Psoas muscle (tissue), 8 donors: Measurements from ENCODE around the gene CYP26C1. TPM values are rescaled to one million over a fixed set of nuclear protein-coding genes. Genes with fewer than 3 reads are reported as not detected.

Experiments used
- ATAC-seq, 4 donors: fragments of 200-7000 bp; cut with Tn5 transposase; one replicate each; pipeline ENCODE4 v1.9.1; 2020; ENCODE audit warnings: moderate library complexity in 3 of 4, mild to moderate bottlenecking in 2 of 4
- DNase-seq, 2 donors: peaks; one replicate each; pipeline ENCODE4 v3.0.0-alpha.2; 2020
- H3K27ac ChIP-seq: fragments of 200-600 bp; one replicate; pipeline ENCODE4 v1.8.0; 2022
- H3K27me3 ChIP-seq, 3 donors: fragments of 200-600 bp in 1 of 3; one replicate each; pipeline versions ENCODE4 v1.6.1 to v1.8.0; 2013 to 2022; ENCODE audit warnings: low read length in 2 of 3, mild to moderate bottlenecking in 2 of 3, moderate library complexity in 1 of 3; ENCODE audit not compliant: insufficient read depth in 3 of 3
- H3K36me3 ChIP-seq, 2 donors: fragments of 200-600 bp in 1 of 2; one replicate each; pipeline versions ENCODE4 v1.6.1 to v1.8.0; 2013 to 2022; ENCODE audit warnings: low read depth in 1 of 2, mild to moderate bottlenecking in 1 of 2, moderate library complexity in 1 of 2; ENCODE audit not compliant: insufficient read depth in 1 of 2
- H3K4me1 ChIP-seq: fragments of 200-600 bp; one replicate; pipeline ENCODE4 v1.8.0; 2022
- H3K4me3 ChIP-seq: fragments of 200-600 bp; one replicate; pipeline ENCODE4 v1.8.0; 2022; ENCODE audit warnings: mild to moderate bottlenecking
- H3K9me3 ChIP-seq: fragments of 200-600 bp; one replicate; pipeline ENCODE4 v1.8.0; 2022
- WGBS, 3 donors: extraction: QIAGEN DNeasy Blood & Tissue Kit; methylation state at CpG; one replicate each; pipeline versions ENCODE4 v1.1.6 to v1.1.7; 2013; 5-methylcytosine and 5-hydroxymethylcytosine counted together
- intact Hi-C, 2 donors: fragments of 100-400 bp; cut with DNase I; formaldehyde crosslinking; loops; one replicate each; pipeline versions ENCODE4 v1.11.0 to v1.14.2; 2022
- polyA plus RNA-seq, 3 donors: library from polyadenylated mRNA; stranded (reverse); fragments of 200-250 nt; gene quantifications; one replicate each; pipeline ENCODE4 v1.2.3, GENCODE V29; 2013
- total RNA-seq, 4 donors: library from RNA; stranded (reverse); fragmentation: NEBNext Ultra II Directional in 2 of 4; extraction: Animal tissue kit (Norgen Biotek cat#: 25700) in 2 of 4; gene quantifications; one replicate each; pipeline versions ENCODE4 v1.2.1 to v1.2.4, GENCODE V29; 2021 to 2023
- TF ChIP-seq, protein P1 (sequence below): fragments of 200-600 bp; IDR thresholded peaks from one replicate; pipeline ENCODE4 v1.8.0; 2022; ENCODE audit warnings: antibody characterized with exemption
- donor health status: healthy with polysubstance abuse.
- donor health status: DM: no; HTN: no; CAD: no; lungs with moderate emphysema.
- donor health status: Bipolar disorder and iron deficiency.
- donor health status: healthy.
- donor health status: DM: yes; HTN: yes; CAD: no.
- donor health status: DM: no; HTN: no; CAD: no.
- donor health status: DM: no; HTN: no; CAD: no.
- donor health status: DM: yes; HTN: yes; CAD: no.

Gene CYP26C1
- total and polyA plus RNA-seq, 7 donors, result 0.01 to 0.06 (median 0.03) TPM; not detected in 4

DNA sequence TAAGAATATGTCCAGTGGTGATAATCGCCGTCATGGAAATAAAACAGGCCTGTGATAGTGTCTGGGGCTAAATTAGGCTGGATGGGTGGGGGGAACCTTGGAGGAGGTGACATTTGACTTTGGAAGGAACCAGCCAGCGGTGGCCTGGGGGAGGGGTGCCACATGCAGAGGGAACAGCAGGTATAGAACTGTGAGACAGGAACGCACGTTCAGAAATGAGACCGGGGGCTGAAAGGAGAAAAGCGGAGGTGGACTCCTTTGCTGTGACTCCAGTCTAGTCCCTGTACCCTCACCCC lies 10.5 kb downstream of the CYP26C1 start:
- 73 to 74% (median 73%) methylated on average over 7 of the region's 7 CpGs for WGBS, 3 donors
- no peak overlapping the region for H3K4me3 ChIP-seq
- no peaks in the 10 kb centered on the region for H3K9me3 ChIP-seq
- peaks cover 0 to 92% (median 32%) of the 10 kb centered on the region in 3 donors for H3K27me3 ChIP-seq
- intact Hi-C loops, result no loop called here
- H3K27ac ChIP-seq, result no peak overlapping the region
- TF ChIP-seq, protein P1, sequence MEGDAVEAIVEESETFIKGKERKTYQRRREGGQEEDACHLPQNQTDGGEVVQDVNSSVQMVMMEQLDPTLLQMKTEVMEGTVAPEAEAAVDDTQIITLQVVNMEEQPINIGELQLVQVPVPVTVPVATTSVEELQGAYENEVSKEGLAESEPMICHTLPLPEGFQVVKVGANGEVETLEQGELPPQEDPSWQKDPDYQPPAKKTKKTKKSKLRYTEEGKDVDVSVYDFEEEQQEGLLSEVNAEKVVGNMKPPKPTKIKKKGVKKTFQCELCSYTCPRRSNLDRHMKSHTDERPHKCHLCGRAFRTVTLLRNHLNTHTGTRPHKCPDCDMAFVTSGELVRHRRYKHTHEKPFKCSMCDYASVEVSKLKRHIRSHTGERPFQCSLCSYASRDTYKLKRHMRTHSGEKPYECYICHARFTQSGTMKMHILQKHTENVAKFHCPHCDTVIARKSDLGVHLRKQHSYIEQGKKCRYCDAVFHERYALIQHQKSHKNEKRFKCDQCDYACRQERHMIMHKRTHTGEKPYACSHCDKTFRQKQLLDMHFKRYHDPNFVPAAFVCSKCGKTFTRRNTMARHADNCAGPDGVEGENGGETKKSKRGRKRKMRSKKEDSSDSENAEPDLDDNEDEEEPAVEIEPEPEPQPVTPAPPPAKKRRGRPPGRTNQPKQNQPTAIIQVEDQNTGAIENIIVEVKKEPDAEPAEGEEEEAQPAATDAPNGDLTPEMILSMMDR, result no peak
- no peaks in the 10 kb centered on the region for H3K36me3 ChIP-seq
- DNase-seq (no peak), ATAC-seq (no peak)
- peaks cover 21% of the 10 kb centered on the region for H3K4me1 ChIP-seq

DNA sequence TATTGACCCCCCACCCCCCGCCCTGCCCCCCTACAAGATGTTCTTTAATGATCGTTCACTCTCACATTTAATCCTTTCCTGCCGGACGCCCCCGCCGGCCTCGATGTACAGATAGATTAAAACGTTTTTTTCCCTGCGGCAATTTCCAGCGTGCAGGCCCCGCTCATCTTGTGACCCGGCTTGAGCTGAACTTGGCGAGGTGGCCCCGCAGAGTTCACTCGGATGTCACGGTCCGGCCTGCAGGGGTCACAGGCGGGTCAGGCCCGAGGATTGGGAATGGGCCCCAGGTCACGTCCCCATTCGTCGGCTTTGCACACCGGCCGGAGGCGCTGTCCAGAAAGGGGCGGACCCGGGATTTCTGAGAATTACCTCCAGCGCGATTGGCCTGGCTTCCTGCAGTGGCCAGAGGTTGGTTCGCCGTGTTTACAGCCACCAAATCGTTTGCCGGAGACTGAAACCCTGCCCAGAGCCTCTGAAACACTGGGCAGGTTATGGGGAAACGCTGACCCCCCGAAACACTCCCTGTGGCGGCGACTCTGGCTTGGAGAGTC lies 11.2 kb downstream of the CYP26C1 start:
- peaks cover 0 to 90% (median 30%) of the 10 kb centered on the region in 3 donors for H3K27me3 ChIP-seq
- intact Hi-C loops, result no loop called here

DNA sequence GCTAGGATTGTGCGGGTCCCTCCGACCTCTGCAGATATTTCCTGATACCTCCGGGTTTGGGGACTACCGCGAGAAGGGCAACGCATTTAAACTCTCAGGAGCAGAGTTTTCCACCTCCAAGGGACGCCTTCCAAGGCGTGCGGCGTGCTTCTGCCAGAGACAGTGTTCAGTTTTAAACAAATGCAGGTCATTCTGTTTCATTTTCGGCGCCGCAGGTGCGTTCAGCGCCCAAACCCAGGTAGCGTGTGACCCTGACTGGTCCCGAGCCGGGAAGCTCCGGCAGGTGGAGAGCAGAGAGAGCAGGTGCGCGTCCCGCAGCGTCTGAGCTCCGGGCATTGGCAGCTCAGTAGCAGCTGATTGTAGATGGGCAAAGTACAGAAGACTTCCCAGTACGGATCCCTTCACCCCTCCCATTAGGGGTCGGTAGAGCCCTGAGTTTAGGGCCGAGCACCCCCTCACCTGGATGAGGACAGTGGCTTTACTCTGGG lies 11.7 kb downstream of the CYP26C1 start:
- ATAC-seq, result peak in 1 of 4 donors; percentile 18

More for the DNA sequence above, 11.2 kb downstream of the CYP26C1 start:
- ATAC-seq (peak in 2 of 4 donors; percentile 40 to 54), DNase-seq (peak in 1 of 2 donors; percentile 45)
- Histone ChIP-seq H3K36me3 (no peaks in the 10 kb centered on the region), H3K27ac (no peak overlapping the region), H3K9me3 (no peaks in the 10 kb centered on the region), H3K4me1 (peaks cover 21% of the 10 kb centered on the region), H3K4me3 (peak overlapping the region; percentile 37)
- TF ChIP-seq, protein P1, result no peak
- WGBS, 3 donors, result 2 to 6% (median 5%) methylated on average over 36 to 37 of the region's 37 CpGs

DNA sequence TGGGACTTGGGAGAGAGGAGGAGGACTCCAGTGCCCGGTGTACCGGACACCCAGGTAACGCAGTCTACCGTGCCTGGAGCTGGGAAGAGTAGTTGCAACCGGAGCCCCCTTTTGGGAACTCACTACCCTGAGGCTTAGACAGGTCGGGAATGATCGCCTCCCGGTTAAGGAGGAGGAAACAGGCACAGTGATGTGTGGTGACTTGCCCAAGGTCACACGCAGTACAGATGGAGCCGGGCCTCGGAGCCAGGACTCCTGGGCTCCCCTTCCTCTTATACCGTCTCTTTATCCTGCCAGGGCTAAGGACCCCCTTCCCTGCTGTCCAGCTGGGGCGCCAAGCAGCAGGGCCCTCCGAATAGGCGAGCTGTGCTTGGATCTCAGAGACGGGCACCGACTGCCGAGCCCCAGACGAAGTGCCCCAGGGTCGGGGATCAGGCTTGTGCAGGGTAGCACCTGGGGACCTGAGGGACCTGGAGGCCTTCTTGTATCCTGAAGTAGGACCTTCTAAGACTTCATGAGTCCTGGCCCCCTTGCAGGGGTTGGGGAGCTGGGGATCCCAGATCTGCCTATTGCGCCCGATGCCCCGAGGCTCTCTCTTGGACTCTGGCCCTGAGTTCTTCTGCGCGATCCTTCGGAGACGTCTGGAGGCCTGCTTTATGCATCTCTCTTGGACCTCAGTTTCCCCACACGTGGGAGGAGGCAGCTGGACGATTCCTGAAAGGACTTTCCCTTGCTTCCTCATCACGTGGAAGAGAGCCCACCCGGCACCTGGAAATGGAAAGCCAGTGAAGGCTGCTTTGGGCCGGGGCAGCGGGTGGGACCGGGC lies 12.3 kb downstream of the CYP26C1 start:
- H3K4me1 ChIP-seq, result peaks cover 21% of the 10 kb centered on the region
- H3K4me3 ChIP-seq, result peak overlapping the region; percentile 60
- TF ChIP-seq, protein P1, result no peak
- 2 to 3% (median 3%) methylated on average over 33 to 34 of the region's 34 CpGs for WGBS, 3 donors
- no peak overlapping the region for H3K27ac ChIP-seq
- H3K27me3 ChIP-seq, result peaks cover 0 to 88% (median 23%) of the 10 kb centered on the region in 3 donors
- DNase-seq (no peak), ATAC-seq (peak in 1 of 4 donors; percentile 25)
- intact Hi-C loops, result no loop called here
- no peaks in the 10 kb centered on the region for H3K9me3 ChIP-seq
- H3K36me3 ChIP-seq, result no peaks in the 10 kb centered on the region

More for the DNA sequence above, 11.7 kb downstream of the CYP26C1 start:
- no peaks in the 10 kb centered on the region for H3K9me3 ChIP-seq
- peak overlapping the region; percentile 37 for H3K4me3 ChIP-seq
- intact Hi-C loops, result no loop called here
- 1 to 2% (median 2%) methylated on average over 27 of the region's 27 CpGs for WGBS, 3 donors
- no peak overlapping the region for H3K27ac ChIP-seq
- no peak for DNase-seq
- peaks cover 21% of the 10 kb centered on the region for H3K4me1 ChIP-seq
- H3K27me3 ChIP-seq, result peaks cover 0 to 88% (median 27%) of the 10 kb centered on the region in 3 donors
- TF ChIP-seq, protein P1, result no peak
- no peaks in the 10 kb centered on the region for H3K36me3 ChIP-seq
